Measurements from ENCODE around the gene MEGF8.

GRCh38 chr19:42360787-42361544 is 35.5 kb downstream of the MEGF8 start:
- TF ChIP-seq GATA3 (IDR thresholded peaks at IDR 0.05; ENCODE audit: low read depth, low read length) (no peak), GATA2 (IDR thresholded peaks at IDR 0.05; ENCODE audit: low read depth, low read length) (no peak)

Data from SH-SY5Y (cell line).